Endothelial cell of umbilical vein (primary cell): ENCODE results near the gene NUP160. TPM values are rescaled to one million over a fixed set of nuclear protein-coding genes. Genes with fewer than 3 reads are reported as not detected.
A peak's percentile ranks its signal among the peaks of the same experiment; 100 is the strongest.

ENCODE experiments used
- BruUV-seq: library from RNA; stranded (reverse); fragments of 400-500 nt; replicated peaks from 2 replicates; lab custom pipeline; 2021; lab: Mats Ljungman, UMichigan
- CTCF ChIA-PET: fragments of 300-600, 350-600 bp; sonication (Branson Sonifier 250); formaldehyde crosslinking; loops from one replicate; lab custom pipeline; 2021; ENCODE audit warnings: antibody characterized with exemption, inconsistent platforms; lab: Charles Lee
- POLR2A ChIA-PET: fragments of 300-600, 350-600 bp; sonication (Branson Sonifier 250); formaldehyde crosslinking; loops from one replicate; lab custom pipeline; 2021; ENCODE audit warnings: antibody characterized with exemption, inconsistent platforms; lab: Charles Lee
- DNase-seq: peaks from one replicate; pipeline ENCODE4 v3.0.0-alpha.2; 2011; ENCODE audit warnings: low read depth, low spot score
- FAIRE-seq: peaks from 2 replicates; lab custom pipeline; 2011; peaks lifted over from hg19 to GRCh38; lab: Jason Lieb, UNC
- H2AFZ ChIP-seq: 2 replicates; pipeline ENCODE4 v1.6.0; 2012; ENCODE audit warnings: low read depth, low read length, control low read depth, inconsistent platforms
- H3K27ac ChIP-seq: 2 replicates; pipeline ENCODE4 v1.5.1; 2011; ENCODE audit warnings: low read depth, mild to moderate bottlenecking, control low read depth, low read length, moderate library complexity; ENCODE audit not compliant: insufficient read depth
- H3K27me3 ChIP-seq, 2 experiments: 2 replicates each; pipeline versions ENCODE4 v1.6.0 to v1.6.1; 2011; ENCODE audit warnings: low read length in 2 of 2, mixed read lengths in 1 of 2; ENCODE audit not compliant: control insufficient read depth in 2 of 2, insufficient read depth in 2 of 2
- H3K36me3 ChIP-seq, 2 experiments: 2 replicates in 1 of 2; 3 replicates in 1 of 2; pipeline ENCODE4 v1.5.1; 2011; ENCODE audit warnings: low read length in 2 of 2, mild to moderate bottlenecking in 1 of 2, moderate library complexity in 1 of 2; ENCODE audit not compliant: control insufficient read depth in 2 of 2, insufficient read depth in 2 of 2; ENCODE audit errors: extremely low read depth in 1 of 2
- H3K4me1 ChIP-seq: 3 replicates; pipeline ENCODE4 v1.5.1; 2011; ENCODE audit warnings: mild to moderate bottlenecking, low read length; ENCODE audit not compliant: control insufficient read depth, insufficient read depth; ENCODE audit errors: extremely low read depth
- H3K4me2 ChIP-seq: 2 replicates; pipeline ENCODE4 v1.6.1; 2011; ENCODE audit warnings: low read length, control low read depth, mixed read lengths; ENCODE audit not compliant: insufficient read depth
- H3K4me3 ChIP-seq, 3 experiments: fragments of 200-600 bp in 1 of 3; sonication (generic), shearing (Covaris generic) in 1 of 3; replicated peaks in 1 of 3; 2 replicates each; pipeline ENCODE4 v1.5.1; 2011 to 2016; ENCODE audit warnings: control low read depth in 3 of 3, low read length in 3 of 3, mild to moderate bottlenecking in 2 of 3, inconsistent platforms in 1 of 3, low read depth in 1 of 3, moderate library complexity in 1 of 3; ENCODE audit not compliant: insufficient read depth in 1 of 3
- H3K79me2 ChIP-seq: 2 replicates; pipeline ENCODE4 v1.6.0; 2012; ENCODE audit warnings: low read length, inconsistent platforms; ENCODE audit not compliant: control insufficient read depth, insufficient read depth
- H3K9ac ChIP-seq: replicated peaks from 2 replicates; pipeline ENCODE3; 2011; ENCODE audit warnings: low read length, control low read depth; ENCODE audit not compliant: insufficient read depth; ENCODE audit errors: extremely low read depth
- H3K9me1 ChIP-seq: replicated peaks from 3 replicates; pipeline ENCODE4 v1.6.0; 2011; ENCODE audit warnings: mild to moderate bottlenecking, low read length; ENCODE audit not compliant: control insufficient read depth, insufficient read depth; ENCODE audit errors: extremely low read depth
- H3K9me3 ChIP-seq: replicated peaks from 2 replicates; pipeline ENCODE4 v1.5.1; 2012; ENCODE audit warnings: low read length, inconsistent platforms; ENCODE audit not compliant: control insufficient read depth, insufficient read depth
- H4K20me1 ChIP-seq: replicated peaks from 2 replicates; pipeline ENCODE3; 2011; ENCODE audit warnings: mild to moderate bottlenecking, low read length; ENCODE audit not compliant: control insufficient read depth, insufficient read depth; ENCODE audit errors: extremely low read depth
- CTCF ChIP-seq, 2 donors: IDR thresholded peaks; 1 replicate in 1 of 2; 2 replicates in 1 of 2; pipeline ENCODE4 v1.5.1; 2011; ENCODE audit warnings: low read length in 2 of 2, mild to moderate bottlenecking in 2 of 2, moderate library complexity in 2 of 2, control low read depth in 1 of 2, inconsistent platforms in 1 of 2, low read depth in 1 of 2; ENCODE audit not compliant: insufficient read depth in 1 of 2; ENCODE audit errors: extremely low read depth in 1 of 2
- FOS ChIP-seq: IDR thresholded peaks from 2 replicates; pipeline ENCODE4 v1.6.1; 2011; ENCODE audit warnings: mild to moderate bottlenecking, low read length, moderate library complexity, borderline replicate concordance; ENCODE audit not compliant: insufficient read depth
- GATA2 ChIP-seq: IDR thresholded peaks from 2 replicates; pipeline ENCODE4 v1.7.0; 2011; ENCODE audit warnings: low read depth, mild to moderate bottlenecking, moderate library complexity, mixed read lengths, low read length; ENCODE audit not compliant: insufficient read length, insufficient read depth
- JUN ChIP-seq: IDR thresholded peaks from 2 replicates; pipeline ENCODE4 v1.6.1; 2011; ENCODE audit warnings: borderline replicate concordance, low read depth; ENCODE audit not compliant: insufficient read length, insufficient read depth
- MYC ChIP-seq: IDR thresholded peaks from one replicate; pipeline ENCODE4 v1.6.1; 2011; ENCODE audit warnings: mild to moderate bottlenecking, low read depth, low read length
- POLR2AphosphoS5 ChIP-seq: IDR thresholded peaks from 2 replicates; pipeline ENCODE4 v1.6.1; 2012; ENCODE audit warnings: low read depth, mild to moderate bottlenecking, control low read depth, low read length, moderate library complexity; ENCODE audit not compliant: insufficient read depth
- dilution Hi-C: fragments of 300-500 bp; cut with MboI; formaldehyde crosslinking; loops from one replicate; pipeline ENCODE4 v1.15.0; 2019; ENCODE audit warnings: low sequenced_read_pairs; ENCODE audit not compliant: extremely low pct_ligation_motif_present
- intact Hi-C: fragments of 100-400 bp; cut with micrococcal nuclease; formaldehyde crosslinking; loops from one replicate; pipeline ENCODE4 v1.10.0; 2022
- polyA plus RNA-seq, 4 experiments: library from polyadenylated mRNA; depleted of rRNA in 3 of 4; stranded (reverse) in 3 of 4; unstranded in 1 of 4; fragments of >200 nt; gene quantifications; 2 replicates each; pipeline versions ENCODE4 v1.2.1 to v1.2.3, GENCODE V29; 2011 to 2012; ENCODE audit warnings: missing spikeins in 1 of 4
- total RNA-seq: library from RNA; stranded (reverse); gene quantifications from 2 replicates; pipeline ENCODE4 v1.2.3, GENCODE V29; 2021

NUP160 gene
- total and polyA plus RNA-seq, 2 donors (not counting 3 experiments of a cell fraction or from before 2014, with no cell fraction given), result 15.4 to 39.6 TPM

DNA sequence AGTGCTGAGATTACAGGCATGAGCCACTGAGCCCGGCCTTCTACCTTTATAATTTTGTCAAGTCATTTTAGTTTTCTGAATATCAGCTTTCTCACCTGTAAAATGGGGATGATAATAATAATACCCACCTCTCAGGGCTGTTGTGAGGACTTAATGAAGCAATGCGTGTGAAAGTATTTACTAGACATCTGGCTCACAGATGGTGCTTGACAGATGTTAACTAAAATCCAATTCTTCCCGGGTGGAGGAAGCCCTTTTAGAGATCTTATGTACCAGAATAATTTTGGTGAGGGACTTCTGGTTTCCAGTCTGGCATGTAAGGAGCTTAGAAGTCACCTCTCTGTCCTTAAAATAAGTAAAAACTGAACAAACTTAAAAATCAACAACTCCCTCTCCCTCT is 43.7 kb upstream of the NUP160 start:
- Histone ChIP-seq H4K20me1 (no peaks in the 10 kb centered on the region), H3K9me3 (no peaks in the 10 kb centered on the region), H3K79me2 (no peaks in the 10 kb centered on the region), H2AFZ (no peak overlapping the region), H3K9ac (no peak overlapping the region), H3K9me1 (no peaks in the 10 kb centered on the region), H3K36me3 (no peaks in the 10 kb centered on the region), H3K4me1 (peaks cover 10% of the 10 kb centered on the region), H3K4me3 (no peak overlapping the region), H3K4me2 (no peak overlapping the region), H3K27me3 (no peaks in the 10 kb centered on the region), H3K27ac (no peak overlapping the region)
- CTCF ChIA-PET, result no interaction called here
- BruUV-seq, result no TSS peak
- POLR2A ChIA-PET, result no interaction called here
- TF ChIP-seq GATA2 (no peak), FOS (no peak), MYC (no peak)
- no peak for DNase-seq
- no peak for FAIRE-seq
- intact Hi-C loops (no loop called here), dilution Hi-C loops (no loop called here)

- CTCF ChIA-PET, result interaction anchor here (1.1 to 2.2 kb wide), 6 partner anchors 15 to 219 kb away, joined by 3 to 11 read pairs (median 4); no protein-coding TSS in a partner anchor
- intact Hi-C loops, result loop anchor here (1.0 kb wide), 1 partner anchor 15 kb away; no protein-coding TSS in a partner anchor
These were observed 41.7 kb upstream of the NUP160 start for GRCh38 chr11:47889714-47890441.

More at GRCh38 chr11:47889714-47890441, 41.7 kb upstream of the NUP160 start:
- no peak overlapping the region for H2AFZ ChIP-seq
- BruUV-seq, result no TSS peak
- DNase-seq (peak; percentile 88), FAIRE-seq (peak; percentile 77)
- H3K4me1 ChIP-seq, result peaks cover 18% of the 10 kb centered on the region
- no peak overlapping the region for H3K9ac ChIP-seq
- no peaks in the 10 kb centered on the region for H4K20me1 ChIP-seq
- TF ChIP-seq FOS (peak; percentile 28), POLR2AphosphoS5 (peak; percentile 61), JUN (peak; percentile 21), CTCF (IDR thresholded peaks at IDR 0.05; ENCODE audit: extremely low read depth in 1 of 2, insufficient read depth in 1 of 2, low read depth in 1 of 2, low read length in 2 of 2) (no peak), GATA2 (peak; percentile 80)
- H3K4me3 ChIP-seq, result no peak overlapping the region
- dilution Hi-C loops, result no loop called here
- peak overlapping the region; percentile 31 for H3K4me2 ChIP-seq
- POLR2A ChIA-PET, result interaction anchor here (1.6 kb wide), 1 partner anchor 16 kb away, joined by 8 read pairs; no protein-coding TSS in a partner anchor
- H3K9me1 ChIP-seq, result no peaks in the 10 kb centered on the region
- H3K79me2 ChIP-seq, result no peaks in the 10 kb centered on the region
- no peaks in the 10 kb centered on the region for H3K27me3 ChIP-seq
- no peak overlapping the region for H3K27ac ChIP-seq
- no peaks in the 10 kb centered on the region for H3K36me3 ChIP-seq
- no peaks in the 10 kb centered on the region for H3K9me3 ChIP-seq
